GM19467 (cell line): ENCODE results near the gene ATG2B.

Source experiments
- ATAC-seq: cut with Tn5 transposase; IDR thresholded peaks from one replicate; pipeline ENCODE4 v1.9.1; 2021; ENCODE audit warnings: mild to moderate bottlenecking, moderate library complexity; ENCODE audit not compliant: unreplicated experiment

The ATG2B gene

DNA sequence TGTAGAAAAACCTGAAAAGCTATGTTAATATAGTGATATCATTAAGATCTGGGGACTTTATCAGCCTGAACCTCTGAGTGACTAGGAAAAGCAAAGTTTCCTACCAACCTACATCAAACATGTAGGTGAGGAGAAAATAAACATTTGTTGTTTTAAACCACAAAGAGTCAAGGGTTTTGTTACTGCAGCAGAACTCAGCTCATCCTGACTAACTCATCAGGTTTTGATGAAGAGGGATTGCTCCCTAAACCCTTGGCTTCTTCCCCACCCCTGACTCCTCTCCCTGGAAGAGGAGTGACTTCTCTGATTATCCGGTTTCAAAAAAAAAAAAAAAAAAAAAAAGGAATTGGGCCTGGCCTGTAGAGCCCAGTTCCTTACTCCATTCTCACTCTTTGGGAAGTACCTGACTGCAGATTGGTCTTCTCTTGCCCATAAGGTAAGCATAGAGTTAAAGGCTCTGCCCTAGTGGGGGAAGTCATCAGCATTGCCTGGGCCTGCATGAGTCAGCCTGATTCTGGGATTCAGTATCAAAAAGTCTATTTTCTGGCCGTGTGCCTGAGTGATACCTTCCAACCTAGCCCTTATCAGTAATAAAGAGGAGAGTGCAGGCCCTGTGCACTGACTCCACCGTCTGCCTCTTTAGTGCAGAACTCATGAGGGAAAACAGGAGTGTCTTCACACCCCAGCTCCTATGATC lies 90.2 kb downstream of the ATG2B start:
- no peak for ATAC-seq

GRCh38 chr14:96271421-96271762 lies 91.7 kb downstream of the ATG2B start:
- no peak for ATAC-seq

DNA sequence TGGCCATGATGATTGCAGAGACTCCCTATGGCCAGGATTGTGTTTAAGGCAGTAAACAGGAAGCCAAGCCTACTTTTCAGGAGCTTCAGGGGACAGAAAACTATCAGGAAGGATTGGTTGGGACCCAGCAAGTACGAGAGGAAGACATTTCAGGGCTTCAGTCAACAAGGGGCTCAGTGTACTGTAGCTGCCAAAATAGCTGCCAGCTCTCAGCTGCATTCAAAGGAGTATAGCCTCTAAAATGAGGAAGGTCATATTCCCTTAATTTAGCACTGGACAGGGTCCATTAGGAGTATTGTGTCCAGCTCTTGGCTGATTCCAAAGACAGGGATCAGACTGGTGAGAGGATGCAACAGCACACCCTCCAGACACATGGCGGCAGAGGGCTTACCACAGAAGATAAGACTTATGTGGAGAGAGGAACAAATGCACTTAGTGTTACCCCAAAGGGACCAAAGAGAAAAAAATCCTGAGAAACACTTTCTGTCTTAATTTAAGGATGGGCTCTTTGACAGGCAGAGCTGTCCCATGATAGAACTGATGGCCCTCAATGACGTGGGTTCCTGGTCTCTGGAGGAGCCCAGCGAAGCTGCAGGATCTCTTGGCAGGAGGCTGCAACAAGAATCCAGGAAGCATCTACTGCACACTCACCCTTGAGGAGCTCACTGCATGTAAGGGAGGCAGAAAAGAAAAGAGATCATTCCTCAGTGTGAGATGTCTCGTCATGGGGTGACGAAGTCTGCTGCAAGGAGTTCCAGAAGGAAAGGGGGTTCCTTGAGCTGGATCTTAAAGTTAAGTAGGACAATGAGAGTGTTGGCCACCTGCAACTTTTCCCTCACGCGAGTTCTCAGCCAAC lies 92.3 kb downstream of the ATG2B start:
- no peak for ATAC-seq

- no peak for ATAC-seq
Observed at GRCh38 chr14:96269359-96269710, 93.8 kb downstream of the ATG2B start.

DNA sequence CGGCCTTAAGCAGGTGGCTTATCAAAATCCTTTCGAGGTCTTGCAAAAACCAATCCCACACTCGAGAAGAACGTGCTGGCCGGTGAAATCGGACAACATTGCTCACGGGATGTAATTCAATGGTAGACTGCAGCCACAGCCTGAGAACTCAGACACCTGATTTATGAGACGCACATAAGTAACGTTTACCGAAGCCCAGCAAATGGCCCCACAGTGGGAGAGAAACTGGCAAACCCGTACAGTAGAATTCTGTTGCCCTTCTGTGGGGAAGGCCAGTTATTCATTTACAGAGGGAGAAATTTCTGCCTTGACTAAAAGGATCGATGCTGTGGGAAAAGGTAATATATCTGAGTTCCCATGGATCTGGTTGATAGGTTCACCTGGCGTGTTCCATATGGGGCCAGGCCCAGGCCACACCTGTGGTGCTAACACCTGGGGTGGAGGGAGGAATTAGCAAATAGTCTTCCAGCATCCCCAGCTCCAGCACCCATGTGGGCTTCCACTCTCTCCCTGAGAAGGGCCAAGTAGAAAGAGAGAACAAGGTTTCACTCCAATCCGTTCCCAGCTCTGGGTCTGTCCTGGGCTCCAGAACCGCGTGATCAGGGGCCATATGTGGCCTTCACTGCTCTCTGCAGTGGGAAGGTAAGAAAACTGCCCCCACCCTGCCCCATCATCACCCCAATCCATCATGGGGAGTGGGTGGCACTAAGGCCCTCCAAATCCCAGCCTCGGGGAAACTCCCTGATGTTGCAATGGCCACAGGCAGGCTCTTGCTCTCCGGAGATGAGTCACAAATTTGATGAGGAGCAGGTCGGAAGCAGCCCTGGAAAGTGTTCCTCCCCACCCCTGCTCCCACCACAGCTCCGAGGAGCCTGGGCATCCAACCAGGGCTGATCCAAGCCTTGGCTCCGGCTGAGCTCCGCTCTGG lies 94.4 kb downstream of the ATG2B start:
- no peak for ATAC-seq

- ATAC-seq = no peak
Observed at GRCh38 chr14:96267916-96268315, 95.2 kb downstream of the ATG2B start.

DNA sequence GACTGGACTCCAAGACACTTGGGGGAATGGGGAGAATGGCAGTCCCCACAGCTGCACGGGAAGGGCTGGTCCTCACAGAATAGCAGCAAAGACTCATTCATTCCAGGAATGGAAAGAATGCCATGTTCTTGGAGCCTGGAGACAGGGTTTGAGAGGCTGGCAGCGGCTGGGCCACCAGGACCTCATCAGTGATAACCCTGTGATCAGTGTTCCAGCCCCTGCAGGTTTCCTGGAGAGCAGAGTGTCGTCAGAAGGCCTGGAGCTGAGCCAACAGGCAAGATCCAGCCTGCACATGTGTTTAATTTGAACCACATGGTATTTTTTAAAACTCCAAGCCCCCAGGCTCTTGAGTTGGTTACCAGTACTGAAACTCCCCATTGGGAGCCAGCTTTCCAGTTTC lies 95.8 kb downstream of the ATG2B start:
- no peak for ATAC-seq

DNA sequence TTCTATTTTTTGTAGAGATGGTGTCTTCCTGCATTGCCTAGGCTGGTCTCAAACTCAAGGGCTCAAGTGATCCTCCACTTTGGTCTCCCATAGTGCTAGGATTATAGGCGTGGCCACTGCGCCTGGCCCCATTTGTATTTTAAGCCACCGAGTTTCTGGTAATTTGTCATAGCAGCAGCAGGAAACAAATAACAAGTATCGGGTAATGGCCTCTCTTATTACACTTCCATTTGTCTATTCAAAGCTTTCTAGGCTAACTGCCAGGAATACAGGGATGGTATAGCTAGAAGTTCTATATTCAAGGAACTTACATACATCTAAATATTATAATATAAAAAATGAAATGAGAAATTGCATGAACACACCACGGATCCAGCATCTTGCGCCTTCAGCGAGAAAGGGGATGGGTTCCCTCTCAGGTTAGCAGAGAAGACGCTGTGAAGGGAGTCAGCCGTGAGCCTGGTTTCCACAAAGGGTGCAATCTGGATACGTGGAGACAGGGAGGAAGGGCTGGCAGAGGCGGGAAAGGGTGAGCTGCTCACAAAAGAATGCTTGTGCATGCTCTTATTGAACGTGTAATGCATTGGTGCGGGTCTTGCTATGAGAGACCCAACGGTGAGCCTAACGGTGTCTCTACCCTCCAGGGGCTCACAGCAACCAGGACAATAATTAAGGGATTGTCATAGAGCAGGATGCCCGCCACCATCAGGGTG lies 97.6 kb downstream of the ATG2B start:
- no peak for ATAC-seq

GRCh38 chr14:96264853-96265252 lies 98.3 kb downstream of the ATG2B start:
- no peak for ATAC-seq

DNA sequence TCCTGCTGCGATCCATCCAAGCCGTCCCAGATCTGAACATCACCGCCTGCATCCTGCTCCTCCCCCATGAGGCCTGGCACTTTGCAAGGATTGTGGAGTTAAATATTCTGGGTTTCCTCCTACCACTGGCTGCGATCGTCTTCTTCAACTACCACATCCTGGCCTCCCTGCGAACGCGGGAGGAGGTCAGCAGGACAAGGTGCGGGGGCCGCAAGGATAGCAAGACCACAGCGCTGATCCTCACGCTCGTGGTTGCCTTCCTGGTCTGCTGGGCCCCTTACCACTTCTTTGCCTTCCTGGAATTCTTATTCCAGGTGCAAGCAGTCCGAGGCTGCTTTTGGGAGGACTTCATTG lies 99.0 kb downstream of the ATG2B start:
- ATAC-seq = no peak

GRCh38 chr14:96263347-96264199 lies 99.6 kb downstream of the ATG2B start:
- no peak for ATAC-seq

GRCh38 chr14:96261772-96262655 lies 101.1 kb downstream of the ATG2B start:
- no peak for ATAC-seq

DNA sequence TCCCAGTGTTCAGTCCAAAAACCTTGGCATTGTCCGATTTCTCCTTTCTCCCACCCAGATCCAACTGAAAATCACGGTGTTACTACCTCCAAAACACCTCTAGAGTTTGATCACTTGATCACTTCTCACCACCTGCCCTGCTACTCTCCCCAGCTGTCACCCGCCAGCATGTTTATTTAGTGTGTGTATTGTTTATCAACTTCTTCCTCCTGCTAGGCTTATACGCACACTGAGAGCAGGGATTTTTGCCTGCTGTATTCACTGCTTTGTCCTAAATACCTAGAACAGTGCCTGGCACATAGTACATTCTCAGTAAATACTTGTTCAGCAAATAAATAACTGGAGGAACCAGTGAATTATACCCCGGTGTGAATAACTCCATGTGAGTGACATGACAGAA lies 102.1 kb downstream of the ATG2B start:
- ATAC-seq = no peak

DNA sequence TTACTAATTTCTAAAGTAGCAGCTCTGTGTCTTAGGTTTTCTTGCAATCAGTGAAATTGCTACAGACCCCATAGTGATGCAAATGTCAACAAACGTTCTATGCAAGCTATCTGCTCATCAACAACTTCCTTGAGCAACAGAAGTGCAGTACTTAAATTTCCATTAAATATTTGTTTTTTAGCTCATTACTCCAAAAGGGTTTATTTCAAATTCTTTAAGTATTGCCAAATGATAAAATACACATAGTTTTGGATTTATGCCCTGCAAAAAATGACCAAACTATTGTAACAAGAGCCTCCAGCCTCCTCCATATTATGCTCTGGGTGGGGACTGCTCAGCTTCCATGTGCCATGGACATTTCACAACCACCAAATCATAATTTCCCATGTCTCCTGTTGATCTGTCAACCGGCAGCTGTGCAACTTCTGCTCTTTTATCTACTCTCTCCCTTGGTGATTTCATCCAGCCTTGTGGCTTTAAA lies 102.8 kb downstream of the ATG2B start:
- ATAC-seq = no peak

GRCh38 chr14:96257900-96258299 lies 105.2 kb downstream of the ATG2B start:
- ATAC-seq = no peak

GRCh38 chr14:96257056-96257455 lies 106.1 kb downstream of the ATG2B start:
- ATAC-seq = no peak

GRCh38 chr14:96256407-96256806 lies 106.7 kb downstream of the ATG2B start:
- ATAC-seq = no peak

GRCh38 chr14:96255501-96256366 lies 107.4 kb downstream of the ATG2B start, which contains the start of gene BDKRB1:
BDKRB1 (plus strand) TSS chr14:96256210; CDS start chr14:96263683, 7,473 bp downstream.
- ATAC-seq = no peak
